OCI-LY1 (cell line): ENCODE data around the gene XRN1.

Experiments used
- H2AFZ ChIP-seq: fragments of 200-600 bp; sonication (generic), shearing (Covaris generic); 2 replicates; pipeline ENCODE4 v1.6.0; 2014; ENCODE audit warnings: antibody characterized with exemption, mild to moderate bottlenecking, low read length
- H3F3A ChIP-seq: fragments of 200-600 bp; sonication (generic), shearing (Covaris generic); 2 replicates; pipeline ENCODE4 v1.6.0; 2014; ENCODE audit warnings: mild to moderate bottlenecking, antibody characterized with exemption, low read length, moderate library complexity; ENCODE audit not compliant: insufficient read depth
- H3K27ac ChIP-seq: fragments of 200-600 bp; sonication (generic); 2 replicates; pipeline ENCODE4 v1.5.1; 2014; ENCODE audit warnings: low read length, mixed run types, mild to moderate bottlenecking, low read depth; ENCODE audit not compliant: poor library complexity, severe bottlenecking
- H3K27me3 ChIP-seq: fragments of 200-600 bp; sonication (generic); 2 replicates; pipeline ENCODE4 v1.6.0; 2014; ENCODE audit warnings: antibody characterized with exemption, mild to moderate bottlenecking, low read length, moderate library complexity; ENCODE audit not compliant: insufficient read depth
- H3K36me3 ChIP-seq: fragments of 200-600 bp; sonication (generic); 2 replicates; pipeline ENCODE4 v1.6.1; 2014; ENCODE audit warnings: mild to moderate bottlenecking, antibody characterized with exemption, low read length, moderate library complexity, mixed read lengths; ENCODE audit not compliant: insufficient read depth
- H3K4me1 ChIP-seq: fragments of 200-600 bp; sonication (generic); 2 replicates; pipeline ENCODE4 v1.5.1; 2014; ENCODE audit warnings: mild to moderate bottlenecking, low read length, moderate library complexity; ENCODE audit not compliant: insufficient read depth, severe bottlenecking
- H3K4me2 ChIP-seq: fragments of 200-600 bp; sonication (generic), shearing (Covaris generic); 2 replicates; pipeline ENCODE4 v1.6.1; 2014; ENCODE audit warnings: low read length
- H3K4me3 ChIP-seq: fragments of 200-600 bp; sonication (generic); 2 replicates; pipeline ENCODE4 v1.5.1; 2014; ENCODE audit warnings: low read length, low read depth, mild to moderate bottlenecking, mixed read lengths; ENCODE audit not compliant: poor library complexity, severe bottlenecking
- H3K79me2 ChIP-seq: fragments of 200-600 bp; shearing (Covaris generic); 2 replicates; pipeline ENCODE4 v1.6.1; 2016; ENCODE audit warnings: mixed run types, low read length, mixed read lengths; ENCODE audit not compliant: insufficient read depth
- H3K9ac ChIP-seq: fragments of 200-600 bp; sonication (generic), shearing (Covaris generic); 2 replicates; pipeline ENCODE4 v1.6.1; 2014; ENCODE audit warnings: mild to moderate bottlenecking, low read length, mixed read lengths
- H3K9me2 ChIP-seq: fragments of 200-600 bp; sonication (generic), shearing (Covaris generic); 2 replicates; pipeline ENCODE4 v1.6.1; 2014; ENCODE audit warnings: low read depth, mild to moderate bottlenecking, low read length, mixed read lengths
- H3K9me3 ChIP-seq: fragments of 200-600 bp; shearing (Covaris generic); 2 replicates; pipeline ENCODE4 v1.6.1; 2014; ENCODE audit warnings: low read length, mixed read lengths
- H4K20me1 ChIP-seq: fragments of 200-600 bp; sonication (generic), shearing (Covaris generic); 2 replicates; pipeline ENCODE4 v1.6.0; 2016; ENCODE audit warnings: mild to moderate bottlenecking, low read length; ENCODE audit not compliant: insufficient read depth
- EZH2 ChIP-seq: fragments of 200-600 bp; sonication (generic), shearing (Covaris generic); IDR thresholded peaks from 2 replicates; pipeline ENCODE4 v1.8.0; 2017; ENCODE audit warnings: borderline replicate concordance, mixed run types, mild to moderate bottlenecking, antibody characterized with exemption, low read length, moderate library complexity, mixed read lengths
- TF ChIP-seq, protein P1 (sequence below): fragments of 200-600 bp; sonication (generic), shearing (Covaris generic); IDR thresholded peaks from 2 replicates; pipeline ENCODE4 v1.5.1; 2017; ENCODE audit warnings: mild to moderate bottlenecking, antibody characterized with exemption, low read length, moderate library complexity, mixed read lengths

Gene XRN1

GRCh38 chr3:142269767-142270166 is 178.1 kb downstream of the XRN1 start:
- Histone ChIP-seq H3K79me2 (no peaks in the 10 kb centered on the region), H3K4me2 (no peak overlapping the region), H3K27me3 (no peaks in the 10 kb centered on the region), H3K9me3 (no peaks in the 10 kb centered on the region), H2AFZ (peak overlapping the region; percentile 77), H3F3A (no peaks in the 10 kb centered on the region; the same call in 1 of the 2 replicates), H3K36me3 (no peaks in the 10 kb centered on the region), H3K4me1 (no peaks in the 10 kb centered on the region), H3K27ac (no peak overlapping the region), H3K9me2 (no peaks in the 10 kb centered on the region), H4K20me1 (no peaks in the 10 kb centered on the region), H3K4me3 (no peak overlapping the region), H3K9ac (no peak overlapping the region)
- TF ChIP-seq EZH2: no peak
- TF ChIP-seq, protein P1, sequence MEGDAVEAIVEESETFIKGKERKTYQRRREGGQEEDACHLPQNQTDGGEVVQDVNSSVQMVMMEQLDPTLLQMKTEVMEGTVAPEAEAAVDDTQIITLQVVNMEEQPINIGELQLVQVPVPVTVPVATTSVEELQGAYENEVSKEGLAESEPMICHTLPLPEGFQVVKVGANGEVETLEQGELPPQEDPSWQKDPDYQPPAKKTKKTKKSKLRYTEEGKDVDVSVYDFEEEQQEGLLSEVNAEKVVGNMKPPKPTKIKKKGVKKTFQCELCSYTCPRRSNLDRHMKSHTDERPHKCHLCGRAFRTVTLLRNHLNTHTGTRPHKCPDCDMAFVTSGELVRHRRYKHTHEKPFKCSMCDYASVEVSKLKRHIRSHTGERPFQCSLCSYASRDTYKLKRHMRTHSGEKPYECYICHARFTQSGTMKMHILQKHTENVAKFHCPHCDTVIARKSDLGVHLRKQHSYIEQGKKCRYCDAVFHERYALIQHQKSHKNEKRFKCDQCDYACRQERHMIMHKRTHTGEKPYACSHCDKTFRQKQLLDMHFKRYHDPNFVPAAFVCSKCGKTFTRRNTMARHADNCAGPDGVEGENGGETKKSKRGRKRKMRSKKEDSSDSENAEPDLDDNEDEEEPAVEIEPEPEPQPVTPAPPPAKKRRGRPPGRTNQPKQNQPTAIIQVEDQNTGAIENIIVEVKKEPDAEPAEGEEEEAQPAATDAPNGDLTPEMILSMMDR: no peak

DNA sequence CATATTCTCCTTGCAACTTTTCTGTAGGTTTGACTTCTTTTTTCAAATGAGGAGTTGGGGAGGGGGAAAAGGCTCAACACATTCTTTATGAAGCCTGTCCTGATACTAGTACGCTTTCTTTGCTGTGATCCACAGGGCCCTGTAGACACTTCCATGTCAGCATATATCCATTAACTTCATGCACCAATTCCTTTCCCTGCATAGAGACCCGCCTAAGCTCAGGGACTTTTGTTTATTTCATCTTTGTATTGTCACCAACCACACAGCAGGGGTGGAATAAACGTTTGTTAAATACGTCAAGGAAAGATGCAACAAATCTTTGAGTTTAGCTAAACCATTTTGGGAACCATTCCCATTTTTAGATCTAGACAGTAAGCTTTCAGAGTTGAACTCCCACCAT is 179.4 kb downstream of the XRN1 start:
- no peaks in the 10 kb centered on the region for H3K36me3 ChIP-seq
- H3K4me2 ChIP-seq: no peak overlapping the region
- TF ChIP-seq EZH2: no peak
- TF ChIP-seq, protein P1: no peak
- no peaks in the 10 kb centered on the region; the same call in 1 of the 2 replicates for H3F3A ChIP-seq
- H4K20me1 ChIP-seq: no peaks in the 10 kb centered on the region
- H3K27ac ChIP-seq: no peak overlapping the region
- no peaks in the 10 kb centered on the region for H3K79me2 ChIP-seq
- H3K9ac ChIP-seq: no peak overlapping the region
- H3K4me3 ChIP-seq: no peak overlapping the region
- no peaks in the 10 kb centered on the region for H3K9me3 ChIP-seq
- no peaks in the 10 kb centered on the region for H3K4me1 ChIP-seq
- H3K9me2 ChIP-seq: no peaks in the 10 kb centered on the region
- no peaks in the 10 kb centered on the region for H3K27me3 ChIP-seq
- H2AFZ ChIP-seq: no peak overlapping the region; the same call in 1 of the 2 replicates

DNA sequence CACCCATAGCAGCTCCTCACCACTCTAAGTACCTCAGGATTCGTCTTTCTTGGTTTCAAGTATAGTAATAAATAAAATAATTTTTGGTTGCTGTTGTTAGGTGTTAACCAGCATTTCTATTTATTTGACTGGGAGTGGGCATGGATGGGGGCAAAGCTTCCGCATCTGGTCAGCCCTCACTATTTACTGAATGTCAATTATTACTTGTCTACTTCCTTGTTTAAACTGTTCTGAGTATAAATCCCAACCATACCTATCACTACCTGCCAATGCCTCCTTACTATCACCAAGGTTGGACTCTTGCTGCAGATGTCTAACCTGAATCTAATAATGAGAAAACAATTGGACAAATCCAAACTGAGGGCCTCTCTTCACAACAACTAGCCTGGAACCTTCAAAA is 180.6 kb downstream of the XRN1 start:
- TF ChIP-seq, protein P1: no peak
- no peak for TF ChIP-seq EZH2
- Histone ChIP-seq H3K9me2 (no peaks in the 10 kb centered on the region), H3K27me3 (no peaks in the 10 kb centered on the region), H3K27ac (no peak overlapping the region), H2AFZ (no peak overlapping the region), H3K4me3 (no peak overlapping the region), H4K20me1 (no peaks in the 10 kb centered on the region), H3K4me1 (peaks cover 5% of the 10 kb centered on the region), H3F3A (no peaks in the 10 kb centered on the region; the same call in 1 of the 2 replicates), H3K36me3 (no peaks in the 10 kb centered on the region), H3K79me2 (no peaks in the 10 kb centered on the region), H3K9ac (no peak overlapping the region), H3K9me3 (no peaks in the 10 kb centered on the region), H3K4me2 (no peak overlapping the region)
